GM21381 (cell line): Measurements from ENCODE around the gene C16orf92.
A peak's percentile ranks its signal among the peaks of the same experiment; 100 is the strongest.

Source experiments
- ATAC-seq: cut with Tn5 transposase; IDR thresholded peaks from one replicate; pipeline ENCODE4 v1.9.1; 2021; ENCODE audit warnings: mild to moderate bottlenecking, moderate library complexity; ENCODE audit not compliant: unreplicated experiment

The C16orf92 gene

GRCh38 chr16:30022887-30023286 is at the start of gene C16orf92:
Gene C16orf92, plus strand, starts transcription at chr16:30023198. Its CDS starts 143 bp downstream, at chr16:30023341.
- ATAC-seq, result no peak

DNA sequence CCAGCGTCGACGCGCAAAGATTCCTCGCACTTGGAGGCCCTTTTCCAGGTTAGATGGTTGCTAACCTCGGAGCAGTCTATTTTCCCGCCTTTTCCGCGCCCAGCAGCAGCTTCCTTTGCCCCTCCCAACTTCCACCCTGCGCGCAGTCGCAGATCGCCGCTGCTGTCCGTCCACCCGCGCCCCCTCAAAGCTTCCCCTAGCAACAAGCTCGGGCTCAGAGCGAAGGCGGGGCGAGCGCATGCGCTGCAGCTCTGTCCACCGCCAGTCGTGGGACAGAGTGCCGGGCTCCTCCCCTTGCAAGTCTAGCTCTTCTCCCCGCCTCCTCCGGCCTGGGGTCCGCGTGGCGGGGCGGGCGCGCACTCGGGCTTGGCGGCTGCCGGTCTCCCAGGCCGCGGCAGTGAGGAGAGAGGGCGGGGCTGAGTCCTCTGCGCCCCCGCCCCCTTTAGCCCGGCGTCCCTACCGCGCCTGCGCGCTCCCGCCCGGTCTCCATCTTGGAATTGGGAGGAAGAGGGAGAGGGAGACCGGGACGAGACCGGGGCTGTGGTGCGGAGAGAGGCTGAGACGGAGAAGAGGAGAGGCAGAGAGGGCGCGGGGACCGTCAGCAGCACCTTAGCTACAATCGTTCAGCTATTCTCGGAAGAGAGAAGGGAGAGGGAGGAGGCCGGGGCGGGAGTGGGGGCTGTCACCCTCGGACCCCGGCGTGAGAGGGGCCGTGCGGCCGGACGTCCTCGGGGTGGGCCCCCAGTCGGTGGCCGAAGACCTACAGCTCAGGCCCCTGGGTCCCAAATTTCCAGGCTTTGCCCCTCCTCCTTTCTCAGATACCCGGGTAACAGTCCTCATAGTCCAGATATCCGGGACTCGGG is 49.4 kb upstream of the C16orf92 start, which contains the start of gene TAOK2:
TAOK2 (plus strand) TSS at position 485 of the 863 bp plus-strand sequence. CDS start 3,905 bp downstream, outside the sequence.
- ATAC-seq, result peak; percentile 84

DNA sequence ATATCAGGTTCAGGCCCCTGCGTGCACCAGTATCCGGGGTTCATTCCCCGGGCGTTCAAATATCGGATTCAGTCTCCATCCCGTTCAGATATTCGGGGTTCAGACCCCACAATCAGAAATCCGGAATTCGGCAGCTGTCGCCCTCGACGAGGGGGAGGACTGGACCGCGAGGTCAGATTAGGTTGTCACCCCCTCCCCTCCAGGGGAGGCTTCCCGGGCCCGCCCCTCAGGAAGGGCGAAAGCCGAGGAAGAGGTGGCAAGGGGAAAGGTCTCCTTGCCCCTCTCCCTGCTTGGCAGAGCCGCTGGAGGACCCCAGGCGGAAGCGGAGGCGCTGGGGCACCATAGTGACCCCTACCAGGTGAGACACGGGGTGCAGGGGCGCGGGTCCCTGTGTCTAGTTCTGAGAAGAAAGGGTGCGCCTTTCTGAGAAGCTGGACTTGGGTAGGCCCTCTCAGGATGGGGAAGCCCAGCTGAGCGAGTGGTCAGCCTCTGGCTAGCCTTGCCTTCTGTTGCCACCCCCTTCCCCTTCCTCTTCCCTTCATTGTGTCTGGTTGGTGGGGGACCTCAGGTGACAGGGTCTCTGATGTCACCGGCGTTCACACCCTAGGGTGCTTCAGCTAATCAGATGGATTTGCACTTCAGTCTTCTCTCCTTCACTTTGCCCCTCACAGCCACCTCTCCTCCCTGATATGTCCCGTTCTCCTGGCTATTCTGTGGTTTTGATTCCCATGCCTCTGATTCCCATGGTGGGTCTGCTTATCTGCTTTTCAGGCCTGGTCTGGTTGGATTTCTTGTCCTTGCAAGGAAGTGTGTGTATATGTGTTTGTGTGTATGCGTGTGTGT is 48.5 kb upstream of the C16orf92 start:
- no peak for ATAC-seq

DNA sequence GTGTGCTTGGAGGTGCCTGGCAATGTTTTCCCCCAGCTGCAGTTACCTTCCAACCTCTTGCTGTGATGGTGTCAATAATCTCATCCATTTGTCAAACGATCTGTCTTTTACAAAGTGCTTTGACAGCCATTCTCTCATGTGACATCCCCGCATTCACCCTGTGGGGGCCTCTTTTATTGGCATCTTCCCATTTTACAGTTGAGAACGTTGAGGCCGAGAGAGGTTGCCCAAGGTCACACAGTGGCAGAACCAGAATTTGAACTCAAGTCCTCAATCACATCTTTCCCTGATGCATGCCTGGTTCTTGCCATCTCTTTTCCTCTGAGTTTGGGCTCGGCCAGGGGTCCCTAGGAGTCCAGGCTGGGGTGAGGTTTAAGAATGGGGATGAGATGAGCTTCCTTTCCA is 47.9 kb upstream of the C16orf92 start:
- no peak for ATAC-seq

DNA sequence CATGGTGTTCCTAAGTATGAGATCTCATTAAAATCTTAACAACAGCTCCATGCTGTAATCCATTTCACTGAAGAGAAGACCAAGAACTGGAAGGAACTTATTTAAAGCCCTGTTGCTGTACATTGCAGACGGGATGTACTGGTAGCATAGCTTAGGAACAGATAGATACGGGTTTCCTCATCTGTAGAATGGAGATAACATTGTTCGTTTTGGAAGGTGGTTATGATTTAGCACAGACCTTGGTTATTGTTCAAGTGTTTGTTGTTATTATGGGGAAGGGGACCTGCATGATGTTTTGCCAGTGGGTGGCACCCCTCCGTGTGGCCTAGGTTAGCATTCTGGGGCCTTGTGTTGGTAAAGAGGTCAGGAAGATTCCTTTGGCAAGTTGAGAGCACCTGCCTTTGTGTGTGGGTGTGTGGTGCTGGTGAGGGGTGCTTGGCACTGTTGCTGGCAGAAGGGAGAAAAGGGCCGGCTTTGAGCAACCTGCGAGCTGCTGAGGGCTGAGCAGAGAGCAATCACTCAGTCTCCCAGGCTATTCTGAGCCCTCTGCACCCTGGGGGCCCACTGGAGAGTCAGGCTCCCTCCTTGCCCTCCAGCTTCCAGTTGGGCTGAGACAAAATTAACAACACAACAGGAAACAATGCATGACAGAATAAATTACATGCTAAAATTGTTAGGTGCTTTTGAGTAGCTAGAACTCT is 47.0 kb upstream of the C16orf92 start:
- ATAC-seq, result no peak

GRCh38 chr16:29977063-29977825 is 45.8 kb upstream of the C16orf92 start:
- ATAC-seq, result no peak

- ATAC-seq, result no peak
Measured at GRCh38 chr16:29978081-29978480, 44.9 kb upstream of the C16orf92 start.

- no peak for ATAC-seq
Measured at GRCh38 chr16:29978564-29979270, 44.3 kb upstream of the C16orf92 start.

- no peak for ATAC-seq
Measured at GRCh38 chr16:29982560-29983419, 40.2 kb upstream of the C16orf92 start.

- no peak for ATAC-seq
Measured at GRCh38 chr16:29983420-29984136, 39.4 kb upstream of the C16orf92 start.

DNA sequence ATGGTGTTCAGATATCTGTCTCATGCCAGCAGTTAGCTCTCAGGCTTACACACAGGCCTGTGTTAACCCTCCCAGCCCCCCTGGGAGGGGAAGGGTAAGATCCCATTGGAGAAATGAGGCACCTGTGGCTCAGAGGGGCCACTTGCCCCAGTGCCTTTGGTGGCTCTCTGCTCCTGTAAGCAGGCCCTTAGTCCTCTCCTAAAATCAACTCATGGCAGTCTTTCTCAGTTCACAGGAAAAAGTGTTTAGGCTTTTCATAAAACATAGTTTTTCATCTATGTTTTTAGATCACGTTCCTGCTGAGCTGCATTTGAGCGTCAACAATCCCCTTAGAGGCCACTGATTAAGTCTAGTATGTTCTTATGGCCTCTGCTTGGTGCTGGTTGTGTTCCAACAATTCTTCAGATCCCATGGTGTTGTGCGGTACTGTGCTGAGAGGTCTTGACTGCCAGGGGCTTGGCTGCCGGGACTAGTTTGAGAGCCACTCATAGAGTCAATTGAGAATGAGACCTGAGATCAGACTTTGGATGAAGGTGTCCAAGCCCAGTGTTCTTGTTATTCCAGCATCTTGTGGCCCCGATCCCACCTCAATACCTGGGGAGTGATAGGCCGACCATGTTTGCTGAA is 38.7 kb upstream of the C16orf92 start:
- ATAC-seq, result no peak

GRCh38 chr16:29984764-29985147 is 38.2 kb upstream of the C16orf92 start:
- ATAC-seq, result no peak

DNA sequence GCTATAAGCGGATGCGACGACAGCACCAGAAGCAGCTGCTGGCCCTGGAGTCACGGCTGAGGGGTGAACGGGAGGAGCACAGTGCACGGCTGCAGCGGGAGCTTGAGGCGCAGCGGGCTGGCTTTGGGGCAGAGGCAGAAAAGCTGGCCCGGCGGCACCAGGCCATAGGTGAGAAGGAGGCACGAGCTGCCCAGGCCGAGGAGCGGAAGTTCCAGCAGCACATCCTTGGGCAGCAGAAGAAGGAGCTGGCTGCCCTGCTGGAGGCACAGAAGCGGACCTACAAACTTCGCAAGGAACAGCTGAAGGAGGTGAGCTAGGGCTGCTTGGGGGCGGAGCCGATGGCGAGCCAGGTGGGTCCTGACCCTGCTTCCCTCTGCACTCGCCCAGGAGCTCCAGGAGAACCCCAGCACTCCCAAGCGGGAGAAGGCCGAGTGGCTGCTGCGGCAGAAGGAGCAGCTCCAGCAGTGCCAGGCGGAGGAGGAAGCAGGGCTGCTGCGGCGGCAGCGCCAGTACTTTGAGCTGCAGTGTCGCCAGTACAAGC is 37.7 kb upstream of the C16orf92 start:
- ATAC-seq, result no peak

DNA sequence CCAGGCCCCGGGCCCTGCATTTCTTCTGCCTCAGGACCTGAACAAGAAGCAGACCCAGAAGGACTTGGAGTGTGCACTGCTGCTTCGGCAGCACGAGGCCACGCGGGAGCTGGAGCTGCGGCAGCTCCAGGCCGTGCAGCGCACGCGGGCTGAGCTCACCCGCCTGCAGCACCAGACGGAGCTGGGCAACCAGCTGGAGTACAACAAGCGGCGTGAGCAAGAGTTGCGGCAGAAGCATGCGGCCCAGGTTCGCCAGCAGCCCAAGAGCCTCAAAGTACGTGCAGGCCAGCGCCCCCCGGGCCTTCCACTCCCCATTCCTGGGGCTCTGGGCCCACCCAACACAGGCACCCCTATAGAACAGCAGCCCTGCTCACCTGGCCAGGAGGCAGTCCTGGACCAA is 36.8 kb upstream of the C16orf92 start:
- no peak for ATAC-seq

DNA sequence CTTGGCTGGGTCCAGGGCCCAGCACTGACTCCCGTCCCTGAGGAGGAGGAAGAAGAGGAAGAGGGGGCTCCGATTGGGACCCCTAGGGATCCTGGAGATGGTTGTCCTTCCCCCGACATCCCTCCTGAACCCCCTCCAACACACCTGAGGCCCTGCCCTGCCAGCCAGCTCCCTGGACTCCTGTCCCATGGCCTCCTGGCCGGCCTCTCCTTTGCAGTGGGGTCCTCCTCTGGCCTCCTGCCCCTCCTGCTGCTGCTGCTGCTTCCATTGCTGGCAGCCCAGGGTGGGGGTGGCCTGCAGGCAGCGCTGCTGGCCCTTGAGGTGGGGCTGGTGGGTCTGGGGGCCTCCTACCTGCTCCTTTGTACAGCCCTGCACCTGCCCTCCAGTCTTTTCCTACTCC is 36.1 kb upstream of the C16orf92 start:
- no peak for ATAC-seq

- ATAC-seq, result no peak
Measured at GRCh38 chr16:29987371-29988085, 35.5 kb upstream of the C16orf92 start.
